ENCODE data around the gene SGMS1.

SGMS1 gene

GRCh38 chr10:50335397-50335796, 288.4 kb downstream of the SGMS1 start:
- Histone ChIP-seq H3F3A (ENCODE audit: control insufficient read depth, insufficient read depth) (no peaks in the 10 kb centered on the region), H3K36me3 (ENCODE audit: control insufficient read depth, low read length) (peaks cover 46% of the 10 kb centered on the region), H3K79me2 (ENCODE audit: control insufficient read depth, low read length) (peaks cover 47% of the 10 kb centered on the region), H3K9me3 (ENCODE audit: control insufficient read depth, insufficient read depth, low read length) (no peaks in the 10 kb centered on the region), H3K4me1 (ENCODE audit: control insufficient read depth, low read length) (peaks cover 16% of the 10 kb centered on the region), H3K4me3 (ENCODE audit: low read length) (no peak overlapping the region), H3K4me2 (ENCODE audit: low read length) (no peak overlapping the region), H3K27me3 (ENCODE audit: control insufficient read depth, low read length) (no peaks in the 10 kb centered on the region), H4K20me1 (ENCODE audit: control insufficient read depth, insufficient read depth, low read depth, low read length) (no peaks in the 10 kb centered on the region; the same call in 1 of the 2 replicates), H3K9me2 (replicated peaks; ENCODE audit: control insufficient read depth, low read length) (no peaks in the 10 kb centered on the region), H3K27ac (ENCODE audit: low read depth, low read length) (no peak overlapping the region)
- TF ChIP-seq CTCF (IDR thresholded peaks at IDR 0.05; ENCODE audit: low read depth, low read length, poor library complexity, severe bottlenecking) (no peak), EZH2phosphoT487 (IDR thresholded peaks at IDR 0.05; ENCODE audit: borderline replicate concordance, low read length) (no peak)

GRCh38 chr10:50334273-50334672, 289.5 kb downstream of the SGMS1 start:
- Histone ChIP-seq H3K9me3 (ENCODE audit: control insufficient read depth, insufficient read depth, low read length) (no peaks in the 10 kb centered on the region), H3K36me3 (ENCODE audit: control insufficient read depth, low read length) (peaks cover 38% of the 10 kb centered on the region), H3F3A (ENCODE audit: control insufficient read depth, insufficient read depth) (no peaks in the 10 kb centered on the region), H3K4me2 (ENCODE audit: low read length) (no peak overlapping the region), H3K79me2 (ENCODE audit: control insufficient read depth, low read length) (peaks cover 40% of the 10 kb centered on the region), H3K27me3 (ENCODE audit: control insufficient read depth, low read length) (no peaks in the 10 kb centered on the region), H3K4me3 (ENCODE audit: low read length) (no peak overlapping the region), H4K20me1 (ENCODE audit: control insufficient read depth, insufficient read depth, low read depth, low read length) (no peaks in the 10 kb centered on the region; the same call in 1 of the 2 replicates), H3K4me1 (ENCODE audit: control insufficient read depth, low read length) (peaks cover 16% of the 10 kb centered on the region), H3K27ac (ENCODE audit: low read depth, low read length) (no peak overlapping the region), H3K9me2 (replicated peaks; ENCODE audit: control insufficient read depth, low read length) (no peaks in the 10 kb centered on the region)
- TF ChIP-seq EZH2phosphoT487 (IDR thresholded peaks at IDR 0.05; ENCODE audit: borderline replicate concordance, low read length) (no peak), CTCF (IDR thresholded peaks at IDR 0.05; ENCODE audit: low read depth, low read length, poor library complexity, severe bottlenecking) (no peak)

GRCh38 chr10:50333872-50334271, 289.9 kb downstream of the SGMS1 start:
- Histone ChIP-seq H3F3A (ENCODE audit: control insufficient read depth, insufficient read depth) (no peaks in the 10 kb centered on the region), H3K36me3 (ENCODE audit: control insufficient read depth, low read length) (peaks cover 35% of the 10 kb centered on the region), H4K20me1 (ENCODE audit: control insufficient read depth, insufficient read depth, low read depth, low read length) (no peaks in the 10 kb centered on the region), H3K9me2 (replicated peaks; ENCODE audit: control insufficient read depth, low read length) (no peaks in the 10 kb centered on the region), H3K27me3 (ENCODE audit: control insufficient read depth, low read length) (no peaks in the 10 kb centered on the region), H3K9me3 (ENCODE audit: control insufficient read depth, insufficient read depth, low read length) (no peaks in the 10 kb centered on the region), H3K79me2 (ENCODE audit: control insufficient read depth, low read length) (peaks cover 37% of the 10 kb centered on the region), H3K4me3 (ENCODE audit: low read length) (no peak overlapping the region), H3K27ac (ENCODE audit: low read depth, low read length) (no peak overlapping the region), H3K4me2 (ENCODE audit: low read length) (no peak overlapping the region), H3K4me1 (ENCODE audit: control insufficient read depth, low read length) (peaks cover 16% of the 10 kb centered on the region)
- TF ChIP-seq CTCF (IDR thresholded peaks at IDR 0.05; ENCODE audit: low read depth, low read length, poor library complexity, severe bottlenecking): no peak
- TF ChIP-seq EZH2phosphoT487 (IDR thresholded peaks at IDR 0.05; ENCODE audit: borderline replicate concordance, low read length): no peak

Measured in DOHH2 (cell line).